Activated B cell treated with CpG ODN at 0.5 μM for 24 hours (primary cell): ENCODE data around the gene SP6. TPM values are rescaled to one million over a fixed set of nuclear protein-coding genes. Genes with fewer than 3 reads are reported as not detected.

Experiments used
- ATAC-seq: fragments of 200-7000 bp; cut with Tn5 transposase; one replicate; pipeline ENCODE4 v1.10.0; 2021; ENCODE audit warnings: low read depth, mild to moderate bottlenecking, moderate library complexity
- CTCF ChIA-PET: fragments of 350-600 bp; sonication (Branson Sonifier 250); formaldehyde crosslinking; loops from one replicate; lab custom pipeline; 2021; ENCODE audit warnings: antibody characterized with exemption; lab: Charles Lee
- POLR2A ChIA-PET: fragments of 350-600 bp; sonication (Branson Sonifier 250); formaldehyde crosslinking; loops from one replicate; lab custom pipeline; 2021; ENCODE audit warnings: antibody characterized with exemption; lab: Charles Lee
- DNase-seq: peaks from one replicate; pipeline ENCODE4 v3.0.0; 2022
- H3K27ac Mint-ChIP-seq: one replicate; pipeline ENCODE4 v1.8.0; 2020; ENCODE audit warnings: mixed read lengths
- H3K27me3 Mint-ChIP-seq: one replicate; pipeline ENCODE4 v1.8.0; 2021; ENCODE audit warnings: mixed read lengths
- H3K36me3 Mint-ChIP-seq: one replicate; pipeline ENCODE4 v1.8.0; 2021; ENCODE audit warnings: low read depth, mixed read lengths
- H3K4me1 Mint-ChIP-seq: one replicate; pipeline ENCODE4 v1.8.0; 2021; ENCODE audit warnings: mixed read lengths
- H3K4me3 Mint-ChIP-seq: one replicate; pipeline ENCODE4 v1.8.0; 2020; ENCODE audit warnings: mild to moderate bottlenecking, mixed read lengths
- H3K9me3 Mint-ChIP-seq: one replicate; pipeline ENCODE4 v1.8.0; 2020; ENCODE audit warnings: mixed read lengths
- intact Hi-C: fragments of 100-400 bp; cut with micrococcal nuclease; formaldehyde crosslinking; loops from one replicate; pipeline ENCODE4 v1.15.1; 2024
- total RNA-seq: library from RNA; stranded (reverse); gene quantifications from 2 replicates; pipeline ENCODE4 v1.2.3, GENCODE V29; 2022
- TF ChIP-seq, protein P1 (sequence below): fragments of 200-600 bp; IDR thresholded peaks from one replicate; pipeline ENCODE4 v1.8.0; 2022; ENCODE audit warnings: antibody characterized with exemption, mild to moderate bottlenecking

The SP6 gene
- total RNA-seq, 1 donor from 2014 or later: 0.09 TPM

- Mint-ChIP-seq H3K4me3 (no peak overlapping the region), H3K36me3 (peaks cover 3% of the 10 kb centered on the region), H3K27me3 (peaks cover 47% of the 10 kb centered on the region), H3K27ac (no peak overlapping the region), H3K9me3 (no peaks in the 10 kb centered on the region), H3K4me1 (peaks cover 26% of the 10 kb centered on the region)
- ChIA-PET POLR2A (no interaction called here), CTCF (interaction anchor here (7.6 kb wide), 1 partner anchor 45 kb away, joined by 207 read pairs; the partner anchor contains the start of gene SP2)
- TF ChIP-seq, protein P1, sequence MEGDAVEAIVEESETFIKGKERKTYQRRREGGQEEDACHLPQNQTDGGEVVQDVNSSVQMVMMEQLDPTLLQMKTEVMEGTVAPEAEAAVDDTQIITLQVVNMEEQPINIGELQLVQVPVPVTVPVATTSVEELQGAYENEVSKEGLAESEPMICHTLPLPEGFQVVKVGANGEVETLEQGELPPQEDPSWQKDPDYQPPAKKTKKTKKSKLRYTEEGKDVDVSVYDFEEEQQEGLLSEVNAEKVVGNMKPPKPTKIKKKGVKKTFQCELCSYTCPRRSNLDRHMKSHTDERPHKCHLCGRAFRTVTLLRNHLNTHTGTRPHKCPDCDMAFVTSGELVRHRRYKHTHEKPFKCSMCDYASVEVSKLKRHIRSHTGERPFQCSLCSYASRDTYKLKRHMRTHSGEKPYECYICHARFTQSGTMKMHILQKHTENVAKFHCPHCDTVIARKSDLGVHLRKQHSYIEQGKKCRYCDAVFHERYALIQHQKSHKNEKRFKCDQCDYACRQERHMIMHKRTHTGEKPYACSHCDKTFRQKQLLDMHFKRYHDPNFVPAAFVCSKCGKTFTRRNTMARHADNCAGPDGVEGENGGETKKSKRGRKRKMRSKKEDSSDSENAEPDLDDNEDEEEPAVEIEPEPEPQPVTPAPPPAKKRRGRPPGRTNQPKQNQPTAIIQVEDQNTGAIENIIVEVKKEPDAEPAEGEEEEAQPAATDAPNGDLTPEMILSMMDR: no peak
- ATAC-seq (no peak), DNase-seq (no peak)
- intact Hi-C loops: loop anchor here (10.0 kb wide), 1 partner anchor 769 kb away; the partner anchor contains the start of genes HOXB7 and HOXB8
Observed at GRCh38 chr17:47845716-47846075, 5.3 kb downstream of the SP6 start.

DNA sequence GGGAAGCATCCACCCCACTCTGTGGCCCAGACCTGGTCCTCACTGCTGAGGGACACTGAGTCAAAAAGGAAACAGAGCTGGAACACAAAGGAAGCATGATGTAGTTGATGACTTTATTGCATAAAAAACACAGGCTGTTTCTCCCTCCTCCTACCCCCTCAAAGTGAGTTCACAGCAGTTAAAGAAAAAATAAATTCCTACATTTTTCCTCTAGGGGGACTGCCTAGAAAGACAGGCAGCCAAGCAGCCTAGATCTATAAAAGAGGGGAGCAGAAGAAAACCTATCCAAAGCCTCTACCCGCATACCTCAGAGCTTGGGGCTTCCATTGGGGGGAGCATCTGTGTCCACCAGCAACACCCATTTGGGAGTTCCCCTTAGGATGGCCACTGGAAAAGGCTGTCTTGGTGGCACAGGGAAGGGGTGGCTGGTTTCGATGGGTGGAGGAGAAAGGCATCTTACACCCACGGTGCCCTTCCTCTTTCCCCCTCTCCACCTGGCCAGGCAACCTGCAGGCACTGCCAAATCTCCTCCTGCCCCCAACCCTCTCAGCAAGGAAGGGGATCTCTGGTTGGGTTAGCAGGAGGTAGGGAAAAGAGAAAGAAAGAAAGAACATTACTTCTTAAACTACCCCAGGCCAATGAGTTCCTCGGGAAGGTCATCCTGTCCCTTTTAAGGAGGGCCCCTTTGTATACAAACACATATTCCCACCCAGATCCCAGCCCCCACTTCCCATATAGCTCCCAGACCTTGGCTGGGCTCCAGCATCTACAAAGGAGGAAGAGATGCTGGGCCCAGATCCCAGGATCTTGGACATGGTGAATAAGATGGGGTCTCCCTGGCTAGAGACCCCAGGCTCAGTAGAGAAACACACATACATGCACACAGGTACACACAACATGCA, 5.9 kb downstream of the SP6 start:
- POLR2A ChIA-PET: interaction anchor here (1.0 to 1.9 kb wide), 2 partner anchors 46 to 50 kb away, joined by 3 to 6 read pairs; no protein-coding TSS in a partner anchor
- H3K4me1 Mint-ChIP-seq: peaks cover 27% of the 10 kb centered on the region
- no peak overlapping the region for H3K4me3 Mint-ChIP-seq
- no peak for ATAC-seq
- no peak for DNase-seq
- no peak overlapping the region for H3K27ac Mint-ChIP-seq
- H3K36me3 Mint-ChIP-seq: peaks cover 3% of the 10 kb centered on the region
- intact Hi-C loops: loop anchor here (10.0 kb wide), 1 partner anchor 770 kb away; the partner anchor contains the start of genes HOXB7 and HOXB8
- no peaks in the 10 kb centered on the region for H3K9me3 Mint-ChIP-seq
- H3K27me3 Mint-ChIP-seq: peaks cover 41% of the 10 kb centered on the region
- CTCF ChIA-PET: interaction anchor here (7.6 kb wide), 1 partner anchor 46 kb away, joined by 207 read pairs; the partner anchor contains the start of gene SP2
- TF ChIP-seq, protein P1: no peak

DNA sequence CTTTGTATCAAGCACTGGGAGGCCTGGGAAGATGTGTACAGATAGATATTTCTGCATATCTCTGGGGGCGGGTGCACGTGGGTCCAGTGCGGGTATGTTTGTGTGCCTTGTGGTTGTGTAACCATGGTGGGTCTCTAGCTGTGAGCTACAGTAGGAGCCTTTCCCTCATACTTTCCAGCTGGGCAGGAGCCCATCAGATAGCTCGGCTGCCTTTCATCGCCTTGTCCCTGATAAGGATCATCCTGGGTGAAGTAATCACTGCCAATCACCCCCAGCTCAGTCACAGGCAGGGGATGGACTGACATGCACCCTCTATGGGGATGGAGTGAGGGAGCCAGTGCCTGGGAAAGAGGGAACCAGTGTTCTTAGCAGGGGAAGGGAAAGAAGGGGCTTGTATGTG, 6.7 kb downstream of the SP6 start:
- no peaks in the 10 kb centered on the region for H3K9me3 Mint-ChIP-seq
- intact Hi-C loops: loop anchor here (10.0 kb wide), 1 partner anchor 771 kb away; the partner anchor contains the start of genes HOXB7 and HOXB8
- ATAC-seq: no peak

GRCh38 chr17:47843391-47843730, 7.6 kb downstream of the SP6 start:
- no peak for DNase-seq
- TF ChIP-seq, protein P1: no peak
- ChIA-PET CTCF (interaction anchor here (1.0 to 7.6 kb wide), 9 partner anchors 12 to 127 kb away, joined by 3 to 207 read pairs (median 3); partner anchors contain the start of genes CDK5RAP3, MRPL10, OSBPL7 and SP2), POLR2A (interaction anchor here (0.6 to 1.9 kb wide), 6 partner anchors 12 to 195 kb away, joined by 3 to 10 read pairs (median 4); partner anchors contain the start of genes LRRC46, MRPL10 and SP2)
- Mint-ChIP-seq H3K27ac (no peak overlapping the region), H3K4me3 (no peak overlapping the region), H3K27me3 (peaks cover 26% of the 10 kb centered on the region), H3K36me3 (peaks cover 3% of the 10 kb centered on the region), H3K4me1 (peaks cover 30% of the 10 kb centered on the region), H3K9me3 (no peaks in the 10 kb centered on the region)
- ATAC-seq: no peak
- intact Hi-C loops: loop anchor here (1.0 to 10.0 kb wide), 2 partner anchors 8 to 771 kb away; partner anchors contain the start of genes HOXB7, HOXB8 and SP6

More for the DNA sequence above, 6.7 kb downstream of the SP6 start:
- peaks cover 3% of the 10 kb centered on the region for H3K36me3 Mint-ChIP-seq
- no peak overlapping the region for H3K27ac Mint-ChIP-seq
- ChIA-PET CTCF (interaction anchor here (7.6 kb wide), 1 partner anchor 47 kb away, joined by 207 read pairs; the partner anchor contains the start of gene SP2), POLR2A (interaction anchor here (1.9 kb wide), 1 partner anchor 47 kb away, joined by 6 read pairs; no protein-coding TSS in a partner anchor)
- H3K4me1 Mint-ChIP-seq: peaks cover 30% of the 10 kb centered on the region
- H3K27me3 Mint-ChIP-seq: peaks cover 34% of the 10 kb centered on the region
- H3K4me3 Mint-ChIP-seq: no peak overlapping the region
- DNase-seq: no peak
- TF ChIP-seq, protein P1: no peak
